ENCODE measurements around the gene POLR3B.
"Not testable (repeated sequence)": the region's sequence is repeated elsewhere in the genome, so short reads cannot be mapped to it uniquely, and the experiment has no call there.

The POLR3B gene

GRCh38 chr12:106357549-106358395, at the start of gene POLR3B:
POLR3B (plus strand) TSS chr12:106357748; CDS start chr12:106357880, 132 bp downstream.
- DNase-seq: peak; percentile 96

GRCh38 chr12:106308121-106308520, 49.4 kb upstream of the POLR3B start:
- no peak for DNase-seq

- DNase-seq: no peak
These were observed 48.9 kb upstream of the POLR3B start for GRCh38 chr12:106308611-106309010.

- DNase-seq: no peak
These were observed 47.7 kb upstream of the POLR3B start for GRCh38 chr12:106309671-106310505.

GRCh38 chr12:106310687-106311086, 46.9 kb upstream of the POLR3B start:
- DNase-seq: no peak

GRCh38 chr12:106311139-106311538, 46.4 kb upstream of the POLR3B start:
- DNase-seq: no peak

- DNase-seq: not testable (repeated sequence)
These were observed 44.1 kb upstream of the POLR3B start for GRCh38 chr12:106313413-106313812.

- DNase-seq: no peak
These were observed 42.0 kb upstream of the POLR3B start for GRCh38 chr12:106315523-106315922.

GRCh38 chr12:106317406-106318082, 40.0 kb upstream of the POLR3B start:
- DNase-seq: no peak

- DNase-seq: no peak
These were observed 36.3 kb upstream of the POLR3B start for GRCh38 chr12:106321139-106321850.

- no peak for DNase-seq
These were observed 34.0 kb upstream of the POLR3B start for GRCh38 chr12:106323537-106323936.

GRCh38 chr12:106327309-106327869, 30.2 kb upstream of the POLR3B start:
- no peak for DNase-seq

GRCh38 chr12:106328735-106329134, 28.8 kb upstream of the POLR3B start:
- DNase-seq: no peak

- DNase-seq: no peak
These were observed 28.1 kb upstream of the POLR3B start for GRCh38 chr12:106329231-106329982.

GRCh38 chr12:106331599-106331998, 25.9 kb upstream of the POLR3B start:
- DNase-seq: no peak

- DNase-seq: no peak
These were observed 25.0 kb upstream of the POLR3B start for GRCh38 chr12:106332536-106332935.

- DNase-seq: no peak
These were observed 24.5 kb upstream of the POLR3B start for GRCh38 chr12:106333010-106333409.

- DNase-seq: no peak
These were observed 23.8 kb upstream of the POLR3B start for GRCh38 chr12:106333756-106334155.

GRCh38 chr12:106341086-106341877, 16.3 kb upstream of the POLR3B start:
- DNase-seq: no peak

GRCh38 chr12:106342397-106343213, 14.9 kb upstream of the POLR3B start:
- no peak for DNase-seq

All from CD4-positive, alpha-beta T cell treated with Interleukin-17A for 1 hour (primary cell).